ENCODE measurements around the gene TUBB2A. TPM values are rescaled to one million over a fixed set of nuclear protein-coding genes. Genes with fewer than 3 reads are reported as not detected.

TUBB2A gene
- 10 to 100 TPM; 27.8 to 43.6 (median 36.0) TPM for total RNA-seq

DNA sequence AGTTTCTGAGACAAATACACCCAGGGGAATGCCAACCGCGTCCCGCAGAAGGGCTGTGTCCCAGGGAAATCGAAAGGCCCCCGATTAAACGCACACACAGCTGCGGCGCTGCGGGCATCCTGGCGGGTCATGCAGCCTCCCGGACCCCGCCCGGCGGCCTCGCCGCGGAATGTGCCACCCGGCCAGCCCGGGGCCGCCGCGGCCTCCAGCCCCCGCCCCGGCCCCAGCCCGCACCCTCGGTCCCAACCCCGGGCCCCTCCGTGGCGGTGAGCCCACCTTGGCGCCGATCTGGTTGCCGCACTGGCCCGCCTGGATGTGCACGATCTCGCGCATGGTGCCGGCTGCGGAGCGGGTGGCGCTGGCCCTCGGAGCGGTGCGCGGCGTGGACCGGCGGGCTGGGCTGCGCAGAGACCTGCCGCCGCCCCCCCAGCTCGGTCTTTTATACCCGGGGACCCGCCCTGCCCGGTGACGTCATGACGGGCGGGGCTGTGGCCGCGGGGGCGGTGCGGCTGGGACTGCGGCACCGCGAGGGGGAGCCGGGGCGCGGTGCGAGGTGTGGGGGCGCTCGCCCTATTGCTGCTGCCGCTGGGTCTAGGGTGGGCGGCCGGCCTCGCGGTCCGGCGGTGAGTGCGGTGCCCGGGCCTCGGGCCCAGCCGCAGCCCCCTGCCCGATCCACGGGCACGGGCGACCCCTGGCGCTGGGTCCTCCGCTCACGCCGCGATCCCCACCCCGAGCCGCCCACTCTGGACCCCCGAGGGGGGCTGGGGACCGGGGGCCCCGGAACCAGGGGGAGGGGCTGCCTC is at the start of gene TUBB2A:
TSS of gene TUBB2A (minus strand) at position 414 of the 803 bp plus-strand sequence. CDS start at position 333, 81 bp downstream.
- intact Hi-C loops (cut with DNase I; ENCODE audit: low total_unique reads), result no loop called here
- H3K27ac ChIP-seq, result peak within 1 kb of the TSS; percentile 96 to 100
- peaks cover 0 to 4% of the 10 kb centered on the region in 2 donors for H3K4me1 ChIP-seq
- H3K27me3 ChIP-seq, result no peaks in the 10 kb centered on the region
- peak within 1 kb of the TSS; percentile 87 to 100 (median 88) for H3K4me3 ChIP-seq
- H3K9me3 ChIP-seq, result no peaks in the 10 kb centered on the region
- peak; percentile 76 to 82 for DNase-seq (ENCODE audit: low spot score in 2 of 2)
- H3K36me3 ChIP-seq, result no peaks in the 10 kb centered on the region
- TF ChIP-seq POLR2A (IDR thresholded peaks at IDR 0.05) (peak; percentile 67), POLR2AphosphoS5 (IDR thresholded peaks at IDR 0.05) (peak; percentile 89 to 92 (median 91))
- TF ChIP-seq, protein P1, sequence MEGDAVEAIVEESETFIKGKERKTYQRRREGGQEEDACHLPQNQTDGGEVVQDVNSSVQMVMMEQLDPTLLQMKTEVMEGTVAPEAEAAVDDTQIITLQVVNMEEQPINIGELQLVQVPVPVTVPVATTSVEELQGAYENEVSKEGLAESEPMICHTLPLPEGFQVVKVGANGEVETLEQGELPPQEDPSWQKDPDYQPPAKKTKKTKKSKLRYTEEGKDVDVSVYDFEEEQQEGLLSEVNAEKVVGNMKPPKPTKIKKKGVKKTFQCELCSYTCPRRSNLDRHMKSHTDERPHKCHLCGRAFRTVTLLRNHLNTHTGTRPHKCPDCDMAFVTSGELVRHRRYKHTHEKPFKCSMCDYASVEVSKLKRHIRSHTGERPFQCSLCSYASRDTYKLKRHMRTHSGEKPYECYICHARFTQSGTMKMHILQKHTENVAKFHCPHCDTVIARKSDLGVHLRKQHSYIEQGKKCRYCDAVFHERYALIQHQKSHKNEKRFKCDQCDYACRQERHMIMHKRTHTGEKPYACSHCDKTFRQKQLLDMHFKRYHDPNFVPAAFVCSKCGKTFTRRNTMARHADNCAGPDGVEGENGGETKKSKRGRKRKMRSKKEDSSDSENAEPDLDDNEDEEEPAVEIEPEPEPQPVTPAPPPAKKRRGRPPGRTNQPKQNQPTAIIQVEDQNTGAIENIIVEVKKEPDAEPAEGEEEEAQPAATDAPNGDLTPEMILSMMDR (IDR thresholded peaks at IDR 0.05), result peak in 2 of 3 donors; percentile 34 to 56

DNA sequence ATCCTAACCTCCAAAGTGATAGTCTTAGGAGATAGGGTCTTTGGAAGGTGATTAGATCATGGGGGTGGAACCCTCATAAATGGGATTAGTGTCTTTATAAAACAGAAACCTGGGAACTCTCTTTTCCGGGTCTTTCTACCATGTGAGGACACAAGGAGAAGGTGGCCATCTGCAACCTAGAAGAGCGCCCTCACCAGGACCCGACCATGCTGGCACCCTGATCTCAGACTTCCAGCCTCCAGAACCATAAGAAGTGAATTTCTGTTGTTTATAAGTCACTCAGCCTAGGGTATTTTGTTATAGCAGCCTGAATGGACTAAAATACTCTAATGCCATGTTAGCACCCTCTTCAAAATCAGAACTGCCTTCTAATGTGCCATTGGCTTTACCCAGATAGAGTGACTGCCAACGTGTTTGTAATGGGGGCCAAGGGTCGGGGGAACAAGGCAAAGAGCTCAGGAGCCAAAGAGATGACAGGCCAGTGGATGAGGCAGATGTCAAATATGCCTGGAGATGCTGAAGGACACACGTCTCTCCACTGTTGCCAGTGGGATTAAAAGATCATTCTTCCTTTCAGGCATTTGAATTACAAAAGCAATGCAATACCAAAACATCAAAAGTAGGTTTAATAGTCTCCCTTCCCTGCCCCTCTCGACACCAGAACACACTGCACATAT is 49.1 kb upstream of the TUBB2A start:
- no peak for DNase-seq (ENCODE audit: low spot score in 2 of 2)
- H3K36me3 ChIP-seq, result no peaks in the 10 kb centered on the region
- peaks cover 0 to 6% of the 10 kb centered on the region in 2 donors for H3K4me1 ChIP-seq
- H3K9me3 ChIP-seq, result no peaks in the 10 kb centered on the region
- H3K27ac ChIP-seq, result no peak overlapping the region
- H3K27me3 ChIP-seq, result no peaks in the 10 kb centered on the region
- TF ChIP-seq POLR2AphosphoS5 (IDR thresholded peaks at IDR 0.05), result no peak
- TF ChIP-seq, protein P1 (IDR thresholded peaks at IDR 0.05), result no peak
- TF ChIP-seq POLR2A (IDR thresholded peaks at IDR 0.05), result no peak
- intact Hi-C loops (cut with DNase I; ENCODE audit: low total_unique reads), result no loop called here
- no peak overlapping the region for H3K4me3 ChIP-seq

DNA sequence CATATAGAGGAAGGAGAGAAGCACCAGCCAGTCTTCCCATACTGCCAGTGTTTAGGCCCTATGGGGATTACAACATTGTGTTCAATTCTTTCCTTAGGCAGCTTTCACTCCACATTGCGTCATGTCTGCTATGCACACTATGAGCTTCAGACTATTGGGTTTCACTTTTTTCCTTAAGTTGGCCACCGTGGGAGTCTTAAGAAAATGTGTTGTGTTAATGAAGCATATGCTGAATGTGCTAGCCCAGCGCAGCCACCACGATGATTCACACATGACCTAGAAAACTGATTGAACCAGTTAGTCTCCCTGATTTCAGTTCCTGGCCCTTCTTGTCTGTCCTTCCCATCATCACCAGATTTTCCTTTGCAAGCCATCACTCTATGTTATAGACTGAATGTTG is 48.6 kb upstream of the TUBB2A start:
- Histone ChIP-seq H3K4me3 (no peak overlapping the region), H3K27ac (peak overlapping the region in 1 of 2 donors; percentile 52)
- TF ChIP-seq, protein P1 (IDR thresholded peaks at IDR 0.05), result no peak
- TF ChIP-seq POLR2AphosphoS5 (IDR thresholded peaks at IDR 0.05) (no peak), POLR2A (IDR thresholded peaks at IDR 0.05) (no peak)

DNA sequence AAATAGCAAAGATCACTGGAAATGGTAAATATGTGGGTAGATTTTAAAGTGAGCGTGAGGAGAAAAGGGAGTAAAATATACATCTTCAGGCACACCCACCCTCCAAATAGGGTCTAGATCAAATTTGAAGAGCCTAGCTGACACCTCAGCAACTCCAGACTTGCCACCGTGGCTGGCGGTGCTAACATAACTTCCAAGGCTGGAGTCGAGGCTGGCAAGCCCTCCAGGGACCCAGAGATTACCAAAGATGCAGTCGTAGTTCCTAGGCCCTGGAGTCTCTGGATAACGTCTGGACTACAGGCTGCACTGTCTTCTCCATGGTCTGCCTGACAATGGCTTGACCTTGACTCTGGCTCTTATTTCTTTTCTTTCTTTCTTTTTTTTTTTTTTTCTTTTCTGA is 47.6 kb upstream of the TUBB2A start:
- Histone ChIP-seq H3K4me3 (no peak overlapping the region), H3K9me3 (no peaks in the 10 kb centered on the region), H3K4me1 (peaks cover 0 to 6% of the 10 kb centered on the region in 2 donors), H3K27ac (no peak overlapping the region), H3K27me3 (no peaks in the 10 kb centered on the region), H3K36me3 (no peaks in the 10 kb centered on the region)
- TF ChIP-seq POLR2A (IDR thresholded peaks at IDR 0.05) (no peak), POLR2AphosphoS5 (IDR thresholded peaks at IDR 0.05) (no peak)
- TF ChIP-seq, protein P1 (IDR thresholded peaks at IDR 0.05), result no peak
- DNase-seq (ENCODE audit: low spot score in 2 of 2), result no peak
- intact Hi-C loops (cut with DNase I; ENCODE audit: low total_unique reads), result no loop called here

More for the DNA sequence above, 48.6 kb upstream of the TUBB2A start:
- intact Hi-C loops (cut with DNase I; ENCODE audit: low total_unique reads), result no loop called here
- H3K4me1 ChIP-seq, result peaks cover 0 to 6% of the 10 kb centered on the region in 2 donors
- H3K27me3 ChIP-seq, result no peaks in the 10 kb centered on the region
- no peaks in the 10 kb centered on the region for H3K9me3 ChIP-seq
- H3K36me3 ChIP-seq, result no peaks in the 10 kb centered on the region
- DNase-seq (ENCODE audit: low spot score in 2 of 2), result no peak
